Measurements from ENCODE around the gene TSPAN9.

- no peak for TF ChIP-seq CTCF (conservative IDR thresholded peaks at IDR 0.05; ENCODE audit: low read depth in 2 of 2)
- no peak for TF ChIP-seq EZH2 (IDR thresholded peaks at IDR 0.05; ENCODE audit: low read depth, unreplicated experiment)
These were observed 166.4 kb downstream of the TSPAN9 start for GRCh38 chr12:3243376-3244084.
